ENCODE measurements around the gene RTRAF. TPM values are rescaled to one million over a fixed set of nuclear protein-coding genes. Genes with fewer than 3 reads are reported as not detected.

RTRAF gene
- total RNA-seq, 1 experiment from 2014 or later: 111 TPM

- Histone ChIP-seq H3K27me3 (replicated peaks) (no peaks in the 10 kb centered on the region), H3K9me3 (replicated peaks) (no peaks in the 10 kb centered on the region), H3K36me3 (peaks cover 95% of the 10 kb centered on the region), H3K4me3 (no peak overlapping the region), H3K27ac (no peak overlapping the region), H3K4me1 (replicated peaks) (no peaks in the 10 kb centered on the region)
- DNase-seq (ENCODE audit: low read depth in 1 of 2, low spot score in 2 of 2): no peak
These were observed 14.0 kb downstream of the RTRAF start for GRCh38 chr14:52003324-52003723.

GRCh38 chr14:52005625-52006024, 16.3 kb downstream of the RTRAF start:
- H3K36me3 ChIP-seq: peaks cover 92% of the 10 kb centered on the region

DNA sequence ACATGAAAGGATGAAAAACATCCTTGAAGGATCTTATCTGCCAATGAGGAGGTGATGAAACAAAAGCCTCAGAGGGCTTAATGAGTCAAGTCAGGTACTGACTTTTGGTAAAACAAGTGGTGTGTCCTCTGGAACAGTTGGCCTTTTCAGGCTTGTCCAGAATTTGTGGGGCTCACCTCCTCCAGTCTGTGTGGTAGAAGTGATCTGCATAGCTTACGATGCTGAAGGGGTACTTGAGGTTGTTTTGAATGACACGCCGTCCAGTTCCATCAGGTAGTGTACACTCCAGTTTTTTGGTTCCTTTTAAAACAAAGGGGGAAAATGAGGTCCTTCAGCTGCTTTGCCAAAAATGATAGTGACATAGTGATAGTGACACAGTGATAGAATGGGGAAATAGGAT, 17.0 kb downstream of the RTRAF start:
- Histone ChIP-seq H3K4me1 (replicated peaks) (no peaks in the 10 kb centered on the region), H3K9me3 (replicated peaks) (no peaks in the 10 kb centered on the region), H3K36me3 (peaks cover 92% of the 10 kb centered on the region), H3K27me3 (replicated peaks) (no peaks in the 10 kb centered on the region), H3K27ac (no peak overlapping the region), H3K4me3 (no peak overlapping the region)
- DNase-seq (ENCODE audit: low read depth in 1 of 2, low spot score in 2 of 2): no peak

More at GRCh38 chr14:52005625-52006024, 16.3 kb downstream of the RTRAF start:
- no peaks in the 10 kb centered on the region for H3K9me3 ChIP-seq (replicated peaks)
- DNase-seq (ENCODE audit: low read depth in 1 of 2, low spot score in 2 of 2): no peak
- no peaks in the 10 kb centered on the region for H3K4me1 ChIP-seq (replicated peaks)
- no peak overlapping the region for H3K4me3 ChIP-seq
- no peak overlapping the region for H3K27ac ChIP-seq
- H3K27me3 ChIP-seq (replicated peaks): no peaks in the 10 kb centered on the region

DNA sequence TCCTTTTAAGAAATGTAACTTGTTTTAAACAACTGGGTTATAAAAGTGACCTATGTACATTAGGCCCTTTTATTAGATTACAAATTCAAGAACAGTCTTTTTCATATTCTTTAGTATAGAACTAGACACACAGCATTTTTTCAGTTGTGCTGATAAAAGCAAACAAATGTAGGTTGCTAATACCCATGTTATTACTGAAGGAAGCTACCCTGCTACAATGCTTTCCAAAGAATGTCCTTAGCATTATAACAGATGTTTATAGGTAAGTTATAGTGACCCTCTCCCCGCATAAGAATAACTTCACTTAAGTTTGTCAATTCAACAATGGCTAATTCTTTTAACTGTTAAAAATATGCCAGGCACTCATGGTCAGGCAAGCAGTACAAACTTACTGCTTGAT, 17.9 kb downstream of the RTRAF start:
- Histone ChIP-seq H3K27me3 (replicated peaks) (no peaks in the 10 kb centered on the region), H3K27ac (no peak overlapping the region), H3K36me3 (peaks cover 93% of the 10 kb centered on the region), H3K4me1 (replicated peaks) (no peaks in the 10 kb centered on the region), H3K9me3 (replicated peaks) (no peaks in the 10 kb centered on the region), H3K4me3 (no peak overlapping the region)
- DNase-seq (ENCODE audit: low read depth in 1 of 2, low spot score in 2 of 2): no peak

DNA sequence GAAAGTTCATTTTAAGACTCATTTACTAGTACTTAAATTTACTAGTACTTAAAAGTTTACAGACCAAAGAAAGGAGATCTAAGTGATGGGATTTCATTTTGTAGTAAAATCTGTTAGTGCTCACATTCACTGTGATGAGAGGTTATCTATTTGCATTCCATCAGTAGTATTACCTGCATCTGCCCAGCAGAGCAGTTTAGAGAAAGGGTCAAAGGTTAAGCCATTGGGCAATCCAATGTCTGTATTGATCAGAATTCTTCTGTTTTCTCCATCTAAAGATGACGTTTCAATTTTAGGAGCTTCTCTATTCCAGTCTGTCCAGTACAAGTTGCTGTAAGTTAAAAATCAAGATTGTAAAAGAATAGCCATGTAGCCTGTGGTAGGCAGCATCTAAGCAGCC, 18.3 kb downstream of the RTRAF start:
- no peaks in the 10 kb centered on the region for H3K4me1 ChIP-seq (replicated peaks)
- H3K36me3 ChIP-seq: peaks cover 91% of the 10 kb centered on the region
- H3K4me3 ChIP-seq: no peak overlapping the region
- H3K27ac ChIP-seq: no peak overlapping the region
- no peak for DNase-seq (ENCODE audit: low read depth in 1 of 2, low spot score in 2 of 2)
- no peaks in the 10 kb centered on the region for H3K9me3 ChIP-seq (replicated peaks)
- no peaks in the 10 kb centered on the region for H3K27me3 ChIP-seq (replicated peaks)

DNA sequence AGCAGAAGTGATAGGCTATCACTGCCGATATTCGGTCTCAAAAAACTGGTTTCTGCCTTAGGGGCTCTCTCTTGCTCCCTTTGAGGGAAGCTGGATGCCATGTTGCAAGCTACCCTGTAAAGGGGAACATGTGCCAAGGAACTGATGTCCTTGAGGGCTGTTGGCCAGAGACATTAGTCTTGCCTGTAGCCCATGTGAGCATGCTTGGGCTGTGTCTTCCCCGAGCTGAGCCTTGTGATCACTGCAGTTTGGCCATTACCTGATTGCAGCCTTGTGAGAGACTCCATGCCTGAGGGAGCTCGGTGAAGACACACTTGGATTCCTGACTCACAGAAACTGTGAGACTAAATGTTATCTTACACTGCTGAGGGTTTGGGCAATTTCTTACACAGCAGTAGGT, 18.8 kb downstream of the RTRAF start:
- no peaks in the 10 kb centered on the region for H3K9me3 ChIP-seq (replicated peaks)
- no peaks in the 10 kb centered on the region for H3K27me3 ChIP-seq (replicated peaks)
- H3K27ac ChIP-seq: no peak overlapping the region
- no peak for DNase-seq (ENCODE audit: low read depth in 1 of 2, low spot score in 2 of 2)
- H3K36me3 ChIP-seq: peaks cover 86% of the 10 kb centered on the region
- no peak overlapping the region for H3K4me3 ChIP-seq
- H3K4me1 ChIP-seq (replicated peaks): no peaks in the 10 kb centered on the region

GRCh38 chr14:52010173-52010693, 20.9 kb downstream of the RTRAF start:
- DNase-seq (ENCODE audit: low read depth in 1 of 2, low spot score in 2 of 2): no peak
- Histone ChIP-seq H3K4me1 (replicated peaks) (no peaks in the 10 kb centered on the region), H3K36me3 (peaks cover 72% of the 10 kb centered on the region), H3K4me3 (no peak overlapping the region), H3K9me3 (replicated peaks) (no peaks in the 10 kb centered on the region), H3K27me3 (replicated peaks) (no peaks in the 10 kb centered on the region), H3K27ac (no peak overlapping the region)

DNA sequence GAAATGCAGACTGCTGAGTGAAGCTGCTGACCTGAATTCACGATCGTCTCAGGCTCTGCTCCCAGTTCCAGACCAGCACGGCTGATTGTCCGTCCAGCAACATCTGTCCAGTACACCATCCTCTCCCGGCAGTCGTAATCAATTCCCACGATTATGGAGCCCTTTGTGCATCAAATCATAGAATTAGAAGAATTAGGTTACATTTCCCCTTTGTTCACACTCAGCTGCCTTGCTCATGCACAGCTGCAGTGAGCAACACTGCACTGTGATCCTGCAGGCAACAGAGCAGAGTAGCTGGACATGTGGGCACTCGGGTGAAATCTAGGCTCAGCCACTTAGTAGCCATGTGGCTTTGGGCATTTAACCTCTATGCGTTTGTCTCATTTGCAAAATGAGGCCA, 22.2 kb downstream of the RTRAF start:
- H3K4me1 ChIP-seq (replicated peaks): no peaks in the 10 kb centered on the region
- H3K36me3 ChIP-seq: peaks cover 59% of the 10 kb centered on the region
- DNase-seq (ENCODE audit: low read depth in 1 of 2, low spot score in 2 of 2): no peak
- no peak overlapping the region for H3K27ac ChIP-seq
- H3K27me3 ChIP-seq (replicated peaks): no peaks in the 10 kb centered on the region
- H3K9me3 ChIP-seq (replicated peaks): no peaks in the 10 kb centered on the region
- H3K4me3 ChIP-seq: no peak overlapping the region

GRCh38 chr14:52012635-52013034, 23.3 kb downstream of the RTRAF start:
- H3K4me3 ChIP-seq: no peak overlapping the region
- no peak for DNase-seq (ENCODE audit: low read depth in 1 of 2, low spot score in 2 of 2)
- no peaks in the 10 kb centered on the region for H3K9me3 ChIP-seq (replicated peaks)
- no peaks in the 10 kb centered on the region for H3K4me1 ChIP-seq (replicated peaks)
- H3K36me3 ChIP-seq: peaks cover 50% of the 10 kb centered on the region
- no peaks in the 10 kb centered on the region for H3K27me3 ChIP-seq (replicated peaks)
- H3K27ac ChIP-seq: no peak overlapping the region

- DNase-seq (ENCODE audit: low read depth in 1 of 2, low spot score in 2 of 2): peak in 1 of 2 experiments; percentile 6
These were observed 24.7 kb downstream of the RTRAF start for GRCh38 chr14:52013984-52014600.

DNA sequence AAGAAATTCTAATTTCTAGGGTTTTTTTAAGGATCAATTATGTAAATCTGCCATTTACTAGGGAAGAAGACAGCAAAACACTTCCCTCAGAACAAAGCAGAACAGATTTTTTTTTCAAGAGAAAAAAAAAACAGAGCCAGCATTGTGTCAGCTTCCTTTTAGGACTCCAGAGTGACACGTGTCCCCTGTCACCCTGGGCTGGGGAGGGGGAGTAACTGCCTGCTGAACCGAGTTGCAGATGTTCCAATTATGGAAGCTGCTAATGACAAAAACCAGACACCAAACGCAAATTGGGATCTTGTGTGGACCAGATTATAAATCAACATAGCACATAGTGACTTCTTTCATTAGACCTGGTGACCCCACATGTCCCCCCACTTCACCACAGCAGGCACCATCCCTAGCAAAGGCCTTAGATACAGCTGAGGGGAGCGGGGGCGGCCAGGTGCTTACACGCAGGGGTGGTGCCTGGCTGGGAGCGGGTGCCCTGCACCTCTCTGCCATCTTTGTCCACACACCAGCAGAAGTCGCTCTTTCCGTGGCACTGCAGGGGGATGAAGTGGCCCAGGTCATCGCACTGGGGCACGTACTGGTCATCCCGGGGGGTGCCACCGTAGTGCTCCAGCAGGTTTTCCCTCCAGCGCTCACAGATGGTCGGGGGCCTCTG, 25.4 kb downstream of the RTRAF start:
- H3K27me3 ChIP-seq (replicated peaks): no peaks in the 10 kb centered on the region
- no peak overlapping the region for H3K27ac ChIP-seq
- H3K4me3 ChIP-seq: no peak overlapping the region
- peaks cover 9% of the 10 kb centered on the region for H3K4me1 ChIP-seq (replicated peaks)
- H3K36me3 ChIP-seq: peaks cover 41% of the 10 kb centered on the region
- H3K9me3 ChIP-seq (replicated peaks): no peaks in the 10 kb centered on the region
- no peak for DNase-seq (ENCODE audit: low read depth in 1 of 2, low spot score in 2 of 2)

More at GRCh38 chr14:52013984-52014600, 24.7 kb downstream of the RTRAF start:
- Histone ChIP-seq H3K9me3 (replicated peaks) (no peaks in the 10 kb centered on the region), H3K36me3 (peaks cover 43% of the 10 kb centered on the region), H3K4me3 (no peak overlapping the region), H3K27me3 (replicated peaks) (no peaks in the 10 kb centered on the region), H3K4me1 (replicated peaks) (peaks cover 9% of the 10 kb centered on the region), H3K27ac (no peak overlapping the region)

DNA sequence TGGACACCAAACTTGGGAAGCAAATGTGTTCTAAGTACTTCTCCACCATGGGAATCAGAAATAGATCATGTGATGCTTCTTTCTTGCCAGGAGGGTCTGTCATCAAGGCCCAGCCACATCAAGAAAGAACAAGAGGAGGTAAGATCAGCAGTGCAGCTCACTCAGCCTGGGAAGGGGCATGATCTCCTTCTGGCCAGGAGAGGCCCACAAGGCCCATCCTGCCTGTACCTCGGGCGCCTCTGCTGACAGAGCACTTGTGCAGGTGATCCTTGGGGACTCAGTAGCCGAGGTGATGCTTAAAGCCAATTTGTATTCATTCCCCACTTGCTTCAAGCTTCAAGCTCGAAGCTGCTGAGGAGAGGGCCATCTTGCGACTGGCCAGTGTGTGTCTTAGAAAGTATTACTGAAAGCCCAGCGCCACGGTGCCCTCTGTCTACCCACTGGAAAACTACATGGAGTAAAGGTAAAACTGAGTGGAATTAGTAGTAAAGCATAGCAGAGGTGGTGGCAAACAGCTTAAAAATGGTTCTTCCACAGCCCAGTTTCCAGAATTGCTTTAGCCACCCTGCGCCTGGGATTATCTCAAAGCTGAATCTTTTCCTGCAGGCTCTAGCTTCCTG, 26.2 kb downstream of the RTRAF start:
- Histone ChIP-seq H3K4me3 (no peak overlapping the region), H3K9me3 (replicated peaks) (no peaks in the 10 kb centered on the region), H3K27ac (no peak overlapping the region), H3K4me1 (replicated peaks) (peaks cover 12% of the 10 kb centered on the region), H3K36me3 (peaks cover 37% of the 10 kb centered on the region), H3K27me3 (replicated peaks) (no peaks in the 10 kb centered on the region)
- no peak for DNase-seq (ENCODE audit: low read depth in 1 of 2, low spot score in 2 of 2)

GRCh38 chr14:52018252-52018651, 28.9 kb downstream of the RTRAF start:
- H3K4me1 ChIP-seq (replicated peaks): peaks cover 29% of the 10 kb centered on the region
- DNase-seq (ENCODE audit: low read depth in 1 of 2, low spot score in 2 of 2): peak in 1 of 2 experiments; percentile 6
- no peak overlapping the region for H3K27ac ChIP-seq
- H3K9me3 ChIP-seq (replicated peaks): no peaks in the 10 kb centered on the region; the same call in 1 of the 2 replicates
- no peak overlapping the region for H3K4me3 ChIP-seq
- H3K27me3 ChIP-seq (replicated peaks): no peaks in the 10 kb centered on the region
- peaks cover 19% of the 10 kb centered on the region for H3K36me3 ChIP-seq

DNA sequence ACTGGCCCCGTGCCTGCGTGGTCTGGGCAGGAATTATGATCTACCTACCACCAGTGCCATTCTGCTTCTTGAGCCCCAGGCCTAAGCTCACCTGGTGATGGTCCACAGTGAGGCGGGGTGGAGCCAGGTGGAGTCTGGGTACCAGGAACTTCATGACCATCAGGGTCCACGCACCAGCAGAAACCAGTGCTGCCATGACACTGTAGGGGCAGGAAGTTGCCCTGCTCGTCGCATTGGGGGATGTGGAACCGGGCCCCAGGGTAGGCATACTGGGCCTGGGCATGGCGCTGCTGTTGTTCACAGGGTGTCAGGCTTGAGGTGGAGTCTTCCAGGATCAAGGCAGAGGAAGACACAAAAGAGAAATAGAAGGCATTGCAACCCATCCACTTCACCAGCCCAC, 29.6 kb downstream of the RTRAF start:
- Histone ChIP-seq H3K27me3 (replicated peaks) (no peaks in the 10 kb centered on the region), H3K4me1 (replicated peaks) (peaks cover 29% of the 10 kb centered on the region), H3K36me3 (peaks cover 17% of the 10 kb centered on the region), H3K27ac (no peak overlapping the region), H3K4me3 (no peak overlapping the region), H3K9me3 (replicated peaks) (no peaks in the 10 kb centered on the region; the same call in 1 of the 2 replicates)
- no peak for DNase-seq (ENCODE audit: low read depth in 1 of 2, low spot score in 2 of 2)
